Loucy (cell line): ENCODE measurements around the gene POTEF.
"Not testable (repeated sequence)": the region's sequence is repeated elsewhere in the genome, so short reads cannot be mapped to it uniquely, and the experiment has no call there.

Source experiments
- H2AFZ ChIP-seq: fragments of 200-600 bp; sonication (generic); 2 replicates; pipeline ENCODE4 v1.6.0; 2016; ENCODE audit warnings: antibody characterized with exemption, mild to moderate bottlenecking, low read length, moderate library complexity
- H3F3A ChIP-seq: fragments of 200-600 bp; 2 replicates; pipeline ENCODE4 v1.6.0; 2016; ENCODE audit warnings: antibody characterized with exemption, low read depth, mild to moderate bottlenecking
- H3K27me3 ChIP-seq: fragments of 200-600 bp; sonication (generic); 2 replicates; pipeline ENCODE4 v1.6.1; 2014; ENCODE audit warnings: low read length, mild to moderate bottlenecking; ENCODE audit not compliant: insufficient read depth, poor library complexity, severe bottlenecking
- H3K36me3 ChIP-seq: fragments of 200-600 bp; sonication (generic); 2 replicates; pipeline ENCODE4 v1.6.1; 2016; ENCODE audit warnings: low read length; ENCODE audit not compliant: insufficient read depth
- H3K4me1 ChIP-seq: fragments of 200-600 bp; sonication (generic); 2 replicates; pipeline ENCODE4 v1.5.1; 2014; ENCODE audit warnings: low read length, mild to moderate bottlenecking; ENCODE audit not compliant: insufficient read depth, poor library complexity, severe bottlenecking
- H3K4me2 ChIP-seq: fragments of 200-600 bp; sonication (generic); 2 replicates; pipeline ENCODE4 v1.6.0; 2014; ENCODE audit warnings: antibody characterized with exemption, low read length, low read depth, mild to moderate bottlenecking; ENCODE audit not compliant: poor library complexity, severe bottlenecking
- H3K4me3 ChIP-seq: fragments of 200-600 bp; sonication (generic); 2 replicates; pipeline ENCODE4 v1.5.1; 2014; ENCODE audit warnings: low read length, mild to moderate bottlenecking, mixed read lengths; ENCODE audit not compliant: poor library complexity, severe bottlenecking
- H3K79me2 ChIP-seq: fragments of 200-600 bp; sonication (generic); 2 replicates; pipeline ENCODE4 v1.6.1; 2014; ENCODE audit warnings: low read length; ENCODE audit not compliant: insufficient read depth
- H3K9ac ChIP-seq: fragments of 200-600 bp; sonication (generic); 2 replicates; pipeline ENCODE4 v1.6.0; 2014; ENCODE audit warnings: mild to moderate bottlenecking, low read depth, low read length, moderate library complexity; ENCODE audit not compliant: poor library complexity, severe bottlenecking
- H3K9me2 ChIP-seq: fragments of 200-600 bp; sonication (generic); replicated peaks from 2 replicates; pipeline ENCODE4 v1.6.1; 2016; ENCODE audit warnings: low read depth, low read length, mixed read lengths
- H3K9me3 ChIP-seq: fragments of 200-600 bp; sonication (generic); 2 replicates; pipeline ENCODE4 v1.6.1; 2014; ENCODE audit warnings: mild to moderate bottlenecking, antibody characterized with exemption, low read length, low read depth; ENCODE audit not compliant: insufficient read depth
- H4K20me1 ChIP-seq: fragments of 200-600 bp; sonication (generic); 2 replicates; pipeline ENCODE4 v1.6.0; 2014; ENCODE audit warnings: antibody characterized with exemption, low read length, mild to moderate bottlenecking; ENCODE audit not compliant: insufficient read depth, poor library complexity, severe bottlenecking
- CTCF ChIP-seq: fragments of 200-600 bp; sonication (generic); conservative IDR thresholded peaks from 2 replicates; pipeline ENCODE4 v1.5.1; 2014; ENCODE audit warnings: mild to moderate bottlenecking, antibody characterized with exemption, low read length
- EZH2phosphoT487 ChIP-seq: fragments of 200-600 bp; IDR thresholded peaks from 2 replicates; pipeline ENCODE4 v1.6.1; 2018; ENCODE audit warnings: antibody characterized with exemption, mild to moderate bottlenecking, moderate library complexity, borderline replicate concordance

POTEF gene

GRCh38 chr2:130152816-130153595 is 24.0 kb upstream of the POTEF start:
- no peak overlapping the region for H3K4me3 ChIP-seq
- H4K20me1 ChIP-seq = no peaks in the 10 kb centered on the region
- H2AFZ ChIP-seq = no peak overlapping the region
- no peaks in the 10 kb centered on the region for H3K9me3 ChIP-seq
- no peaks in the 10 kb centered on the region for H3K4me1 ChIP-seq
- H3K4me2 ChIP-seq = no peak overlapping the region
- TF ChIP-seq CTCF = no peak
- no peak for TF ChIP-seq EZH2phosphoT487
- H3K9ac ChIP-seq = no peak overlapping the region
- peaks cover 24% of the 10 kb centered on the region; the same call in 1 of the 2 replicates for H3K36me3 ChIP-seq
- no peaks in the 10 kb centered on the region for H3K79me2 ChIP-seq
- no peaks in the 10 kb centered on the region for H3K27me3 ChIP-seq
- H3F3A ChIP-seq = no peaks in the 10 kb centered on the region
- H3K9me2 ChIP-seq = no peaks in the 10 kb centered on the region

DNA sequence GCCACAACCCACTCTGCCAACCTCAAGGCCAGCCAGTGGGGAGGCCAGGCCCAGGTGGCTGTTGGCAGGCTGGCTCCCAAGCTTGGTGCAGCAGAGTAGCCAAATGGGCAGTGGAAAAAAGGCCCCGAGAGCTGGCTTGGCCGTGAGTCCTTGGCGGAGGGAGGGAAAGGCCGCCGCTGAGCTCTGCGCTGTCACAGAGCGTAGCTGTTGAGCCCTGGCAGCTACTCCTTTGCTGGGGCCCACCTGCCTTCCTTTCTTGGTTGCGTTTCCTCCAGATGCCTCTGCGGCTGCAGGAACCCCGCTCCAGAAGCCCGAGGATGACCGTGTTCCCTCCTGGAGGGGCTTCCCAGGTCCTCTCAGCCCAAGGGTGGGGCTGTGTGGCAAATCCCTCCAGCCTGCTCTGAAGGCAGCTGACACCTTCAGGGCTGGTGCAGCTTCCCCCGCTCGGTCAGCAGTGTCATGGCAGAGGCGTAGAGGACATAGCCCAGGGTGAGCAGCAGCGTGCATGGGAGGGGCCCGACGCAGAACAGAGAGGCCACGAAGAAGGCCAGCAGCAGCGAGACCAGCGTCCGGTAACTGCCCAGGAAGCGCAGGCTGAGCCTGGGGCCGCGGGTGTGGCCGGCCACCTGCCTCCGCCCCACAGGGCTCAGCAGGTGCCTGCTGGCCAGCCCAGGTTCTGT is 23.3 kb upstream of the POTEF start:
- H3K36me3 ChIP-seq = peaks cover 24% of the 10 kb centered on the region; the same call in 1 of the 2 replicates
- not testable (repeated sequence) for H3K9me2 ChIP-seq

GRCh38 chr2:130151145-130151512 is 22.1 kb upstream of the POTEF start:
- H3K9me3 ChIP-seq, H3K79me2 ChIP-seq, H2AFZ ChIP-seq, H3K9me2 ChIP-seq, H3K4me1 ChIP-seq, H3K27me3 ChIP-seq, H3K9ac ChIP-seq, H3K4me2 ChIP-seq, H4K20me1 ChIP-seq, H3K4me3 ChIP-seq, H3F3A ChIP-seq: not testable (repeated sequence)
- peaks cover 20% of the 10 kb centered on the region; the same call in 1 of the 2 replicates for H3K36me3 ChIP-seq

More for the DNA sequence above, 23.3 kb upstream of the POTEF start:
- not testable (repeated sequence) for H3K9ac ChIP-seq, H3K4me3 ChIP-seq, H2AFZ ChIP-seq, H3F3A ChIP-seq, H3K27me3 ChIP-seq, H3K79me2 ChIP-seq, H4K20me1 ChIP-seq, H3K4me2 ChIP-seq, H3K9me3 ChIP-seq, H3K4me1 ChIP-seq

- TF ChIP-seq EZH2phosphoT487 (no peak), CTCF (no peak)
- Histone ChIP-seq H3K9me2 (no peaks in the 10 kb centered on the region), H3K4me3 (no peak overlapping the region), H3K79me2 (no peaks in the 10 kb centered on the region), H3K9me3 (no peaks in the 10 kb centered on the region), H3F3A (no peaks in the 10 kb centered on the region), H3K36me3 (peaks cover 18% of the 10 kb centered on the region; the same call in 1 of the 2 replicates), H3K4me1 (no peaks in the 10 kb centered on the region), H2AFZ (no peak overlapping the region), H4K20me1 (no peaks in the 10 kb centered on the region), H3K9ac (no peak overlapping the region), H3K4me2 (no peak overlapping the region), H3K27me3 (no peaks in the 10 kb centered on the region)
Measured at GRCh38 chr2:130150181-130151144, 21.4 kb upstream of the POTEF start.

- H3K9me2 ChIP-seq, H2AFZ ChIP-seq, H3K4me3 ChIP-seq, H3F3A ChIP-seq, H4K20me1 ChIP-seq, H3K4me1 ChIP-seq, H3K27me3 ChIP-seq, H3K9ac ChIP-seq, H3K79me2 ChIP-seq, H3K4me2 ChIP-seq, H3K9me3 ChIP-seq: not testable (repeated sequence)
- H3K36me3 ChIP-seq = peaks cover 10% of the 10 kb centered on the region; the same call in 1 of the 2 replicates
Measured at GRCh38 chr2:130148515-130148914, 19.5 kb upstream of the POTEF start.
